BE2C (cell line): ENCODE data around the gene ZNF785. TPM values are rescaled to one million over a fixed set of nuclear protein-coding genes. Genes with fewer than 3 reads are reported as not detected.
"Not testable (repeated sequence)": the region's sequence is repeated elsewhere in the genome, so short reads cannot be mapped to it uniquely, and the experiment has no call there.

ENCODE experiments used
- DNase-seq: peaks from one replicate; pipeline ENCODE4 v3.0.0-alpha.2; 2020
- H3K27me3 ChIP-seq: fragments of 250-450 bp; sonication (Bioruptor Pico); 2 replicates; pipeline ENCODE4 v1.5.1; 2020; ENCODE audit warnings: mild to moderate bottlenecking
- H3K36me3 ChIP-seq: fragments of 250-450 bp; sonication (Bioruptor Pico); 2 replicates; pipeline ENCODE4 v1.5.1; 2020; ENCODE audit warnings: mild to moderate bottlenecking
- H3K4me1 ChIP-seq: fragments of 250-450 bp; sonication (Bioruptor Pico); 2 replicates; pipeline ENCODE4 v1.5.1; 2020
- H3K4me3 ChIP-seq: 2 replicates; pipeline ENCODE4 v1.5.1; 2011; ENCODE audit warnings: low read depth, low read length
- H3K9me3 ChIP-seq: fragments of 250-450 bp; sonication (Bioruptor Pico); 2 replicates; pipeline ENCODE4 v1.5.1; 2020
- polyA plus RNA-seq: library from polyadenylated mRNA; unstranded; fragments of >200 nt; gene quantifications from one replicate; pipeline ENCODE4 v1.2.1, GENCODE V29; 2012; ENCODE audit warnings: low read depth, missing spikeins; ENCODE audit not compliant: insufficient read length, insufficient read depth
- TF ChIP-seq, protein P1 (sequence below): IDR thresholded peaks from 2 replicates; pipeline ENCODE4 v1.5.1; 2012; ENCODE audit warnings: mild to moderate bottlenecking, low read depth, low read length

Gene ZNF785
- 33.5 TPM for polyA plus RNA-seq

- Histone ChIP-seq H3K27me3 (no peaks in the 10 kb centered on the region), H3K36me3 (peaks cover 41% of the 10 kb centered on the region), H3K4me1 (no peaks in the 10 kb centered on the region), H3K4me3 (peak within 1 kb of the TSS; percentile 95), H3K9me3 (no peaks in the 10 kb centered on the region)
- peak; percentile 98 for DNase-seq
- TF ChIP-seq, protein P1, sequence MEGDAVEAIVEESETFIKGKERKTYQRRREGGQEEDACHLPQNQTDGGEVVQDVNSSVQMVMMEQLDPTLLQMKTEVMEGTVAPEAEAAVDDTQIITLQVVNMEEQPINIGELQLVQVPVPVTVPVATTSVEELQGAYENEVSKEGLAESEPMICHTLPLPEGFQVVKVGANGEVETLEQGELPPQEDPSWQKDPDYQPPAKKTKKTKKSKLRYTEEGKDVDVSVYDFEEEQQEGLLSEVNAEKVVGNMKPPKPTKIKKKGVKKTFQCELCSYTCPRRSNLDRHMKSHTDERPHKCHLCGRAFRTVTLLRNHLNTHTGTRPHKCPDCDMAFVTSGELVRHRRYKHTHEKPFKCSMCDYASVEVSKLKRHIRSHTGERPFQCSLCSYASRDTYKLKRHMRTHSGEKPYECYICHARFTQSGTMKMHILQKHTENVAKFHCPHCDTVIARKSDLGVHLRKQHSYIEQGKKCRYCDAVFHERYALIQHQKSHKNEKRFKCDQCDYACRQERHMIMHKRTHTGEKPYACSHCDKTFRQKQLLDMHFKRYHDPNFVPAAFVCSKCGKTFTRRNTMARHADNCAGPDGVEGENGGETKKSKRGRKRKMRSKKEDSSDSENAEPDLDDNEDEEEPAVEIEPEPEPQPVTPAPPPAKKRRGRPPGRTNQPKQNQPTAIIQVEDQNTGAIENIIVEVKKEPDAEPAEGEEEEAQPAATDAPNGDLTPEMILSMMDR, result no peak
Observed at GRCh38 chr16:30585400-30586191, at the start of gene ZNF785. TSS of gene ZNF785 (minus strand) at chr16:30585697. CDS start at chr16:30585611, 86 bp downstream.

DNA sequence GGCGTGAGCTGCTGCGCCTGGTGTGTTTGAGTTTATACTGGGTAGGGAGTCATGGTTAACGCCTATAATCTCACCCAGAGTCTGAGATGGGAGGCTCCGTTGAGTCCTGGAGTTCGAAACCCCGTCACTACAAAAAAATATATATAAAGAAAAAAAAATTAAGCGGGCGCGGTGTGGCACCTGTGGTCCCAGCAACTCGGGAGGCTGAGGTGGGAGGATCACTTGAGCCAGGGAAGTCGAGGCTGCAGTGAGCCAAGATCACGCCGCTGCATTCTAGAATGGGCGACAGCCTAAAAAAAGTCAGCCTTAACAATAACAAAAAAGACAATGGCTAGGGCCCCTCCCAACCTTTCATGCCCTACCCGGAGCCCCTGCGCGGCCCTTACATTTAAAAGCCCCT is 48.0 kb upstream of the ZNF785 start:
- TF ChIP-seq, protein P1, result no peak
- H3K4me3 ChIP-seq, result peak overlapping the region; percentile 96
- no peaks in the 10 kb centered on the region for H3K9me3 ChIP-seq
- H3K36me3 ChIP-seq, result no peaks in the 10 kb centered on the region
- DNase-seq, result no peak
- H3K4me1 ChIP-seq, result peaks cover 3% of the 10 kb centered on the region; the same call in 1 of the 2 replicates
- 0 out of 2 replicates have a peak, but pooled peaks cover 2% of the 10 kb centered on the region for H3K27me3 ChIP-seq

DNA sequence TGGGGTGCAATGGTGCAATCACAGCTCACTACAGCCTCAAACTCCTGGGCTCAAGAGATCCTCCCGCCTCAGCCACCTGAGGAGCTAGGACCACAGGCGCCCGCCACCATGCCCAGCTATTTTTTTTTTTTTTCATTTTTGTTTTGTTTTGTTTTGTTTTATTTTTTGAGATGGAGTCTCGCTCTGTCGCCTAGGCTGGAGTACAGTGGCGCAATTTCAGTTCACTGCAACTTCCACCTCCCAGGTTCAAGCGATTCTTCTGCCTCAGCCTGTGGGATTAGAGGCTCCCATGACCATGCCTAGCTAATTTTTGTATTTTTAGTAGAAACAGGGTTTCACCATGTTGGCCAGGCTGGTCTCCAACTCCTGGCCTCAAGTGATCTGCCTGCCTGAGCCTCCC is 47.0 kb upstream of the ZNF785 start:
- not testable (repeated sequence) for H3K9me3 ChIP-seq, H3K27me3 ChIP-seq, H3K4me3 ChIP-seq, H3K4me1 ChIP-seq, H3K36me3 ChIP-seq, DNase-seq

DNA sequence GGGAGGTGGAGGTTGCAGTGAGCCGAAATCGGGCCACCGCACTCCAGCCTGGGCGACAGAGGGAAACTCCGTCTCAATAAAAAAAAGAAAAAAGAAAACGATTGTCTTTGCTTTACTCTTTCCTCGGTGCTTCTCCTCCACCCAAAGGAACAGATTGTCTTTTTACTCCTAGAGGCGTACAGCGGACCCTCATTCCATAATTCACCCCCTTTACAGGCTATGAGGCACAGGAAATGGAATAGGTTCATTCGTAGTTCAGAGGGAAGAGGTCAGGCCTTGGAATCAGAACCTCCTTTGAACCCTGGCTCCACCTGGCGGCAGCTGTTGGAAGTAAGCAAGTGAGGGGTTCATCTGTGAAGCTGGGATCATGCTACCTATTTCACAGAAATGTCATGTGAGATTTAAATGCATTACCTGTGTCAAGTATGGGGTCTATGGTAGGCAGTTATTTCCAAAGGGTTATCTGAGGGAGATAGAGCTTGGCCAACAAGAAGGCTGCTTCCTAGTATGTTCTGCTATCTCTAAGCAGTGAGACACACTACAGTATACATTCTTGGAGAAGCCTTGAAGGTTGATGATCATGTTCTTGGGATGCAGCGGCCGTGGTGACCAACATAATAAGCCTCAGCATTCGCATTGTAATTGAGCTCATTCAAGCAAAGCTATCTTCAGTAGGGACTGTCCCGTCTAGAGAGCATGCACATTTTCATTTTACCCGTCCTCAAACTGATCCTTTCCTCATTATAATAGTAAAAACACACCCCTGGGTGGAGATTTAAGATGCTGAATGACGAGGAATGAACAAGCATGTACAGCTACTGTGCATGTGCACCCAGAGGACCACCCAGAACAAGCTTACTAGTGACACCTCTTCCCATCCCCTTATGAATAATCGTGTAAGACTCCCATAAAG is 43.4 kb upstream of the ZNF785 start:
- no peaks in the 10 kb centered on the region for H3K9me3 ChIP-seq
- TF ChIP-seq, protein P1, result peak; percentile 98
- H3K27me3 ChIP-seq, result 0 out of 2 replicates have a peak, but pooled peaks cover 2% of the 10 kb centered on the region
- no peak overlapping the region for H3K4me3 ChIP-seq
- no peaks in the 10 kb centered on the region for H3K36me3 ChIP-seq
- DNase-seq, result peak; percentile 87
- H3K4me1 ChIP-seq, result peaks cover 3% of the 10 kb centered on the region; the same call in 1 of the 2 replicates

DNA sequence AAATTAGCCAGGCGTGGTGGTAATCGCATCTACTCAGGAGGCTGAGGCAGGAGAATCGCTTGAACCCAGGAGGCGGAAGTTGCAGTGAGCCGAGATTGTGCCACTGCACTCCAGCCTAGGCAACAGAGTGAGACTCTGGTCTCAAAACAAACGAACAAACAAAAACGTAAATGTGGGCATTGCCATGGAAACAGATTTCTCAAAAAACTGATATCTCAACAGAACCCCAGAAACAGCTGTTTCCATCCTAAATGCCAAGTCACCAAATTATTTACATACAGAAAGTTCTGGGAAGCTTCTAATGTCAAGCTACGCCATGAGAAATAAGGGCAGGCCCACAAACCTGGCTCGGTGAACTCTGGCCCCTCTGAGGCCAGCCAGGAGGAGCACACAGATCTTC is 40.7 kb upstream of the ZNF785 start:
- 0 out of 2 replicates have a peak, but pooled peaks cover 2% of the 10 kb centered on the region for H3K27me3 ChIP-seq

More for the DNA sequence above, 40.7 kb upstream of the ZNF785 start:
- TF ChIP-seq, protein P1, result no peak
- Histone ChIP-seq H3K36me3 (no peaks in the 10 kb centered on the region), H3K4me3 (no peak overlapping the region), H3K9me3 (no peaks in the 10 kb centered on the region), H3K4me1 (peaks cover 3% of the 10 kb centered on the region; the same call in 1 of the 2 replicates)
- DNase-seq, result no peak
